Activated T-cell treated with anti-CD3 and anti-CD28 coated beads, Interleukin-2, amount 50 U/mL, for 4 hours (primary cell): ENCODE data around the gene PPP1R15A. TPM values are rescaled to one million over a fixed set of nuclear protein-coding genes. Genes with fewer than 3 reads are reported as not detected.
"Not testable (repeated sequence)": the region's sequence is repeated elsewhere in the genome, so short reads cannot be mapped to it uniquely, and the experiment has no call there.

Experiments used
- ATAC-seq, 2 donors: fragments of 200-7000 bp; cut with Tn5 transposase; one replicate each; pipeline ENCODE4 v1.10.0; 2021
- DNase-seq: peaks from one replicate; pipeline ENCODE4 v3.0.0-alpha.2; 2020
- H3K27me3 Mint-ChIP-seq: one replicate; pipeline ENCODE4 v1.8.0; 2021; ENCODE audit warnings: low read depth, mixed read lengths
- H3K36me3 Mint-ChIP-seq: one replicate; pipeline ENCODE4 v1.8.0; 2022; ENCODE audit warnings: mixed read lengths; ENCODE audit not compliant: insufficient read depth
- H3K4me1 Mint-ChIP-seq: one replicate; pipeline ENCODE4 v1.8.0; 2021; ENCODE audit warnings: low read depth, mixed read lengths
- H3K4me3 Mint-ChIP-seq: one replicate; pipeline ENCODE4 v1.8.0; 2021; ENCODE audit warnings: mild to moderate bottlenecking, moderate library complexity, mixed read lengths
- H3K9me3 Mint-ChIP-seq: one replicate; pipeline ENCODE4 v1.8.0; 2021; ENCODE audit warnings: mixed read lengths
- total RNA-seq, 3 donors: library from RNA; stranded (reverse); gene quantifications; one replicate each; pipeline ENCODE4 v1.2.1, GENCODE V29; 2021

The PPP1R15A gene
- total RNA-seq, 3 donors from 2014 or later, result 76.0 to 134 (median 110) TPM

DNA sequence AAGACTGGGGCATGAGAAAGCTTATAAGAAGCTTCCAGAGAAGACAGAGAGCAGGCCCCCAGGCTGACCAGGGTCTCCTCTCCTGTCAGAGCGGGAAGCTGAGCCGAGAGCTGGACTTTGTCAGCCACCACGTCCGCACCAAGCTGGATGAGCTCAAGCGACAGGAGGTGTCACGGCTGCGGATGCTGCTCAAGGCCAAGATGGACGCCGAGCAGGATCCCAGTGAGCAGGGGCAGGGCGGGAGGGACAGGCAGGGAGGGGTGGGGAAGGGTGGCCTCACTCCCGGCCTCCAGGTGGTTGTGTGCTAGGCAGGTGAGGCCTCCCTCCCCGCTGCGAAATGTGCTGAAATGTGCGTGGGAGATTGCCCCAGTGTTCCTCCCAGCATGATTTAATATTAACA is 33.4 kb downstream of the PPP1R15A start:
- Mint-ChIP-seq H3K9me3 (no peaks in the 10 kb centered on the region), H3K4me1 (peaks cover 12% of the 10 kb centered on the region), H3K27me3 (no peaks in the 10 kb centered on the region), H3K4me3 (no peak overlapping the region), H3K36me3 (peaks cover 15% of the 10 kb centered on the region)
- ATAC-seq, result no peak
- DNase-seq, result no peak

- ATAC-seq (no peak), DNase-seq (no peak)
- H3K4me1 Mint-ChIP-seq, result peaks cover 7% of the 10 kb centered on the region
- no peaks in the 10 kb centered on the region for H3K9me3 Mint-ChIP-seq
- H3K36me3 Mint-ChIP-seq, result peaks cover 15% of the 10 kb centered on the region
- H3K27me3 Mint-ChIP-seq, result no peaks in the 10 kb centered on the region
- H3K4me3 Mint-ChIP-seq, result no peak overlapping the region
Observed at GRCh38 chr19:48906324-48906723, 34.1 kb downstream of the PPP1R15A start.

DNA sequence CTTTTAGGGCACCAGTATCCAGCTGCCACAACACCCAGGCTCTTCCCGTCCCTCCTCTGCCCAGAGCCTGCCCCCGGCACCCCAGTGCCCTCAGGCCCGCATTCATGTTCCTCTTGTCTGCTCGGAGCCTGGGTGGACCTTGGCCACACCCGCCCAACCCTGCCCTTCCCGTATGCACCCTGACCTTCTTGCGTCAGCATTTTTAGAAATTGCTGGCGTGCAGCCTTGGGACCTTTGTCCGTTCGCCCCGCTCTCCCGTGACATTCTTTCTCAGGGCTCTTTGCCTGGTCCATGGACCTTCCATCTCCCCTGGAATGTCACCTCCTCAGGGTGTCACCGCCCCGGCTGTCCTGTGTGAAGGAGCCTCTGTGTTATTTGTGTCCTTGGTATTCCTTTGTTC is 35.5 kb downstream of the PPP1R15A start:
- Mint-ChIP-seq H3K9me3 (no peaks in the 10 kb centered on the region), H3K27me3 (no peaks in the 10 kb centered on the region), H3K36me3 (peaks cover 21% of the 10 kb centered on the region), H3K4me1 (peaks cover under 1% of the 10 kb centered on the region), H3K4me3 (no peak overlapping the region)
- ATAC-seq, result no peak
- no peak for DNase-seq

GRCh38 chr19:48909424-48910077 is 37.3 kb downstream of the PPP1R15A start:
- not testable (repeated sequence) for DNase-seq, H3K27me3 Mint-ChIP-seq, ATAC-seq, H3K4me1 Mint-ChIP-seq, H3K4me3 Mint-ChIP-seq, H3K9me3 Mint-ChIP-seq
- H3K36me3 Mint-ChIP-seq, result peaks cover 33% of the 10 kb centered on the region

DNA sequence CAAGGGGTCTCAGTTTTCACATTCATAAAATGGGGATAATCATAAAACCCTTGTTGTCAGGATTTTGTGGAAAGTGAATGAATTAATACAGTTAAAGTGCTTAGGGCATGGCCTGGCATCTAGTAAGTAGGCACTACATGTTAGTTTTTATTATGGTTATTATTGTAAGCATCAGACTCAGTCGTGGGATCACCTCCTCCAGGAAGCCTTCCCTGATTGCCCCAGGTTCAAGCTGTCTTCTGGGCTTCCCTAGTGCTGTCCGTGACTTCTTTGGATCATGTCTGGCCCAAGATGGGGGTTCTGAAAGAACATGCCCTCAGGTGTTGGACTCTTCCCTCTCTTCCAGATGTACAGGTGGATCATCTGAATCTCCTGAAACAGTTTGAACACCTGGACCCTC is 38.6 kb downstream of the PPP1R15A start:
- Mint-ChIP-seq H3K27me3 (no peaks in the 10 kb centered on the region), H3K36me3 (peaks cover 25% of the 10 kb centered on the region), H3K9me3 (no peaks in the 10 kb centered on the region), H3K4me1 (no peaks in the 10 kb centered on the region), H3K4me3 (no peak overlapping the region)
- no peak for ATAC-seq
- DNase-seq, result no peak

GRCh38 chr19:48913114-48913889 is 41.1 kb downstream of the PPP1R15A start:
- no peaks in the 10 kb centered on the region for H3K4me1 Mint-ChIP-seq
- ATAC-seq (peak; percentile 73 to 78), DNase-seq (no peak)
- H3K36me3 Mint-ChIP-seq, result peaks cover 22% of the 10 kb centered on the region
- H3K9me3 Mint-ChIP-seq, result no peaks in the 10 kb centered on the region
- H3K4me3 Mint-ChIP-seq, result no peak overlapping the region
- H3K27me3 Mint-ChIP-seq, result no peaks in the 10 kb centered on the region

DNA sequence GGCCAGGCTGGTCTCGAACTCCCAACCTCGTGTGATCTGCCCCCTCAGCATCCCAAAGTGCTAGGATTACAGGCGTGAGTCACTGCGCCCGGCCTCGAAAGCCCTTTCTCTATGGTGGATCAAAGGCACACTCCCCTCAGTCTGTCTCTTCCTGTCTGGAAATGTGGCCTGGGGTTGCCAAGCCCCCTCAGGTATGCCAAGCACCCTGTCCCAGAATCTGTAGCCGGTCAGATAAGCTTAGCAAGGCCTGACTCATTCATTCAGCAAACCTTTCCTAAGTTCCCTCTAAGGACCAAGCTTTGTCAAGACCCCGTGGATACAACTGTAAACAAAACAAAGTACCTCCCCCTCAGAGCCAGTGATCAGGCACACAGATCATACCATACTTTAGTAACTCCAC is 42.0 kb downstream of the PPP1R15A start:
- Mint-ChIP-seq H3K27me3 (no peaks in the 10 kb centered on the region), H3K36me3 (peaks cover 26% of the 10 kb centered on the region), H3K4me1 (no peaks in the 10 kb centered on the region), H3K4me3 (no peak overlapping the region), H3K9me3 (no peaks in the 10 kb centered on the region)
- DNase-seq (no peak), ATAC-seq (no peak)

- DNase-seq (no peak), ATAC-seq (no peak)
- Mint-ChIP-seq H3K4me1 (no peaks in the 10 kb centered on the region), H3K9me3 (no peaks in the 10 kb centered on the region), H3K4me3 (no peak overlapping the region), H3K36me3 (peaks cover 26% of the 10 kb centered on the region), H3K27me3 (no peaks in the 10 kb centered on the region)
Observed at GRCh38 chr19:48915757-48916156, 43.5 kb downstream of the PPP1R15A start.

DNA sequence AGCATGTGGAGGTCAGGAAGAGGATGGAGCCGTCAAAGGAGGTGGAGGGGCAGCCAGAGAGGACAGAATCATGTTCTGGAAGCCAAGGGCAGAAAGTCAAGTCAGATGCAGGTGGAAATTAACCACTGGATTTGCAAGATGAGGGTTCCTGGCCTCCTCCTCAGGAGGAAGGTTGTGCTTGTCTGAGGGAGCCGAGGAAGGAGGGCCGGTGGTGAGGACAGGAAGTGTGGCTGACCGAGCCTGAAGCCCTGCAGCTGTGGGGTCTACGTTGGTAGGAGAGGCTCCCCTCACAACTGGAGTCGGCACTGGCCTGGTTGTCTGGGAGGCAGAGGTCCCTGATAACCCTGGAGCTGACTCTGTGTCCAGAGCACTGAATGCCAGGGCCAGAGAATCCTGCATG is 45.9 kb downstream of the PPP1R15A start:
- no peaks in the 10 kb centered on the region for H3K4me1 Mint-ChIP-seq
- peaks cover 20% of the 10 kb centered on the region for H3K36me3 Mint-ChIP-seq
- H3K9me3 Mint-ChIP-seq, result no peaks in the 10 kb centered on the region
- DNase-seq (no peak), ATAC-seq (no peak)
- no peak overlapping the region for H3K4me3 Mint-ChIP-seq
- no peaks in the 10 kb centered on the region for H3K27me3 Mint-ChIP-seq

GRCh38 chr19:48918801-48919247 is 46.6 kb downstream of the PPP1R15A start:
- no peaks in the 10 kb centered on the region for H3K9me3 Mint-ChIP-seq
- H3K27me3 Mint-ChIP-seq, result no peaks in the 10 kb centered on the region
- peak; percentile 70 to 75 for ATAC-seq
- H3K4me3 Mint-ChIP-seq, result no peak overlapping the region
- H3K4me1 Mint-ChIP-seq, result no peaks in the 10 kb centered on the region
- DNase-seq, result no peak
- peaks cover 20% of the 10 kb centered on the region for H3K36me3 Mint-ChIP-seq

- H3K27me3 Mint-ChIP-seq, H3K9me3 Mint-ChIP-seq, H3K4me1 Mint-ChIP-seq, H3K4me3 Mint-ChIP-seq, DNase-seq, ATAC-seq: not testable (repeated sequence)
- peaks cover 17% of the 10 kb centered on the region for H3K36me3 Mint-ChIP-seq
Observed at GRCh38 chr19:48919271-48919670, 47.0 kb downstream of the PPP1R15A start.

DNA sequence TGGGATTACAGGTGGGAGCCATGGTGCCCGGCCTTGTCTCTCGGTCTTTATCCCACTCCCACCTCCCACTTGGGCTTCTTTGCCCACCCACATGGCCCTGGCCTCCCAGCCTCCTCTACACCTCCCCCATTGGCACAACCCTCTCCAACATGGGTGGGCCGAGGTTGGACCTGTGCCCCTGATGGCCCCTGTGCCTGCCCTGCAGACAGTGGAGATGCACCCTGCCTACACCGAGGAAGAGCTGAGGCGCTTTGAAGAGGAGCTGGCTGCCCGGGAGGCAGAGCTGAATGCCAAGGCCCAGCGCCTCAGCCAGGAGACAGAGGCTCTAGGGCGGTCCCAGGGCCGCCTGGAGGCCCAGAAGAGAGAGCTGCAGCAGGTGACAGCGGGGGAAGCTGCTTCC is 48.7 kb downstream of the PPP1R15A start:
- no peaks in the 10 kb centered on the region for H3K27me3 Mint-ChIP-seq

GRCh38 chr19:48921721-48922500 is 49.7 kb downstream of the PPP1R15A start:
- DNase-seq, result no peak
- no peaks in the 10 kb centered on the region for H3K9me3 Mint-ChIP-seq
- ATAC-seq, result no peak
- peaks cover 1% of the 10 kb centered on the region for H3K4me1 Mint-ChIP-seq
- H3K4me3 Mint-ChIP-seq, result no peak overlapping the region
- no peaks in the 10 kb centered on the region for H3K27me3 Mint-ChIP-seq
- H3K36me3 Mint-ChIP-seq, result peaks cover 14% of the 10 kb centered on the region

More for the DNA sequence above, 48.7 kb downstream of the PPP1R15A start:
- no peak for DNase-seq
- Mint-ChIP-seq H3K36me3 (peaks cover 14% of the 10 kb centered on the region), H3K4me3 (no peak overlapping the region), H3K4me1 (no peaks in the 10 kb centered on the region), H3K9me3 (no peaks in the 10 kb centered on the region)
- ATAC-seq, result no peak
